Posterior vena cava (tissue), 2 donors: ENCODE data around the gene NME4. TPM values are rescaled to one million over a fixed set of nuclear protein-coding genes. Genes with fewer than 3 reads are reported as not detected.
"Not testable (repeated sequence)": the region's sequence is repeated elsewhere in the genome, so short reads cannot be mapped to it uniquely, and the experiment has no call there.

Experiments
- DNase-seq: peaks from one replicate; pipeline ENCODE4 v3.0.0-alpha.2; 2020; ENCODE audit warnings: low spot score
- intact Hi-C, 2 donors: fragments of 100-400 bp; cut with DNase I; formaldehyde crosslinking; loops; one replicate each; pipeline versions ENCODE4 v1.14.1 to v1.14.2; 2022 to 2023
- total RNA-seq, 2 donors: library from RNA; stranded (reverse); fragmentation: NEBNext Ultra II Directional; extraction: Animal tissue kit (Norgen Biotek cat#: 25700); gene quantifications; one replicate each; pipeline ENCODE4 v1.2.1, GENCODE V29; 2021
- donor health status: DM: yes; HTN: yes; CAD: no.
- donor health status: DM: yes; HTN: yes; CAD: no.

Gene NME4
- total RNA-seq, 2 donors from 2014 or later, result 70.7 to 108 TPM

DNA sequence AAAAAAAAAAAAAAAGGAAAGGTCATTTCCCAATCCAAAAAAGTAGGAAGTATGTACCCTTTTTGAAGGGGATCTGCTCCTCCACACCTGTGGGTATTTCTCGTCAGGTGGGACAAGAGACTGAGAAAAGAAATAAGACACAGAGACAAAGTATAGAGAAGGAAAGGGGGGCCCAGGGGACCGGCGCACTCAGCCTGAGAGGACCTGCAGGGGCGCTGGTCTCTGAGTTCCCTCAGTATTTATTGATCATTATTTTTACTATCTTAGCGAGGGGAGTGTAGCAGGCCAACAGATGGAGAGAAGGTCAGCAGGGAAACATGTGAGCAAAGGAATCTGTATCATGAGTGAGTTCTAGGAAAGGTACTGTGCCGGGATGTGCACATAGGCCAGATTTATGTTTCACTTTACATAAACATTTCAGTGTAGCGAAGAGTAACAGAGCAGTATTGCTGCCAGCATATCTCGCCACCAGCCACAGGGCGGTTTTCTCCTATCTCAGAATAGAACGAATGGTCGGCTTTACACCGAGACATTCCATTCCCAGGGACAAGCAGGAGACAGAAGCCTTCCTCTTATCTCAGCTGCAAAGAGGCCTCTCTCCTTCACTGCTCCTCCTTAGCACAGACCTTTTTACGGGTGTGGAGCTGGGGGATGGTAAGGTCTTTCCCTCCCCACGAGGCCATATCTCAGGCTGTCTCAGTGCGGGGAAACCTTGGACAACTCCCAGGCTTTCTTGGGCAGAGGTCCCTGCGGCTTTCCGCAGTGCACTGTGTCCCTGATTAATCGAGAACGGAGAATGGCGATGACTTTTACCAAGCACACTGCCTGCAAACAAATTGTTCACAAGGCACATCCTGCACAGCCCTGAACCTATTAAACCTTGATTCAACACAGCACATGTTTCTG lies 9.0 kb upstream of the NME4 start:
- intact Hi-C loops, result loop anchor here in 1 of 2 donors (5.0 kb wide), 1 partner anchor 259 kb away; the partner anchor contains the start of gene WDR90
- DNase-seq, result not testable (repeated sequence)

DNA sequence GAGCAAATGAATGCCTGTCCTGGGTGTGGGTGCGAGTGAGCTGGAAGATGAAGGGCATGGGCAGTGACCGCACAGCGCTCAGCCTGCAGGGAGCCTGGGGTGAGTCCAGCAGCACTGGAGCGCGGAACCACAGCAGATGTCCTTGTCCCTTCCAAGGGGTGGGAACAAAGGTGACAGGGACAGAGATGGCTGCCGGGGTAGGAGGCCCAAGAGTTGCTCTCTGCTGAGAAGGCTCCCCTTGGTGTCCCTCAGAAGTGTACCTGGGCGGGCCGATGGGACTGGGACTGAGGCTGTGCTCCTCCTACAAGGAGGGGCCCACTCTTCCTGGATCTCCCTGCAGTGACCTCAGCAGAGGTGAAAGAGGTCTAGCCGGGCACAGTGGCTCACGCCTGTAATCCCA lies 7.6 kb upstream of the NME4 start:
- intact Hi-C loops, result loop anchor here in 1 of 2 donors (5.0 kb wide), 1 partner anchor 258 kb away; the partner anchor contains the start of gene WDR90
- no peak for DNase-seq

DNA sequence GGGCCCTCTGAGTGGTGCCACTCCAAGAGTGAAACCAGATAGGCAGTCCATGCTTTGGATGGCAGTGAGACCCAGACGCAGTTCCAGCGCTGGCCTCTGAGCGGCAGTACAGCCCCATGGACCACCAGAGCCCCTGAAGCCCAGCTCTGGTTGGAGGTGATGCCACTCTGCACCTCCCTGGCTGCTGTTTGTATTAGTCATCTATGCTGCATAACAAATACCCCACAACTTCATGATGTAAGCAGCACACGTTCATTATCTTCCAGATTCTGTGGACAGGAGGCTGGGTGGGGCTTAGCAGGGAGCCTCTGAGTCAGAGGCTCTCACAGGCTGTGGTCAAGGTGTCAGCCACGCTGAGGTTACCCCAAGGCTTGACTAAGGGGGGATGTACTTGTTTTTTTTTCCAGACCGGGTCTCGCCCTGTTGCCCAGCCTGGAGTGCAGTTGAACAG lies 5.1 kb upstream of the NME4 start:
- intact Hi-C loops, result no loop called here
- peak; percentile 85 for DNase-seq

DNA sequence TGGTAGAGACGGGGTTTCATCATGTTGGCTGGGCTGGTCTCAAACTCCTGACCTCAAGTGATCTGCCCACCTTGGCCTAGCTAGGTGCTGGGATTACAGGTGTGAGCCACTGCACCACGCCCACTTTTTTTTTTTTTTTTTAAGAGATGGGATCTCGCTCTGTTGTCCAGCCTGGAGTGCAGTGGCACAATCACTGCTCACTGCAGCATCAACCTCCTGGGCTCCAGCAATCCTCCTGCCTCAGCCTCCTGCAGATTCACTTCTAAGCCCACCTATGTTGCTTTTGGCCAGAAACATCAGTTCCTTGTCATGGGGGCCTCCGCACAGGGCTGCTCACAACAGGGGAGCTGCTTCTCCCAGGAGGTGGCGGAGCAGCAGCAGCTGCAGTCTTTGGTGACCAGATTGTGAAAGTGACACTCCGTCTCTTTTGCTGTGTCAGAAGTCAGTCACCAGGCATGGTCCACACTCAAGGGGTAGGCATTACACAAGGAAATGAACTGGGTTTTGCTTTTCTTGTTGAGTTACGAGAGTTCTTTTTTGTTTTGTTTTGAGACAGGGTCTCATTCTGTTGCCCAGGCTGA lies 4.5 kb upstream of the NME4 start:
- DNase-seq, result no peak
- intact Hi-C loops, result no loop called here

DNA sequence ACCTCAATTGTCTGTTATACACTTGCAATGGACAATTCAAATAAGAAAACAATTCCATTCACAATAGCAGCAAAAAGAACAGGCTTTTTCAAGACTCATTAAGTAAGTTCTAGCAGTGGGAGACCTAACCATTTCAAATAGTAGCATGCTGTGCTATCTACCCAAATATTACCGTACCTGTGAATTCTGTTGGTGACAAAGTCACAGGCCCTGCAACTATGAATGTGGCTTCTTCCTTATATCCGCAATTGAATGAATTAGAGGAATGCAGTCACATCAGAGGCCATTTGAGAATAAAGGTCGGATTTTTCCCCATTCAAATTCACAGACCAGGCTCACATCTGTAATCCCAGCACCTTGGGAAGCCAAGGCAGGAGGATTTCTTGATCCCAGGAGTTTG lies 800 bp upstream of the NME4 start:
- intact Hi-C loops, result no loop called here
- DNase-seq, result no peak

DNA sequence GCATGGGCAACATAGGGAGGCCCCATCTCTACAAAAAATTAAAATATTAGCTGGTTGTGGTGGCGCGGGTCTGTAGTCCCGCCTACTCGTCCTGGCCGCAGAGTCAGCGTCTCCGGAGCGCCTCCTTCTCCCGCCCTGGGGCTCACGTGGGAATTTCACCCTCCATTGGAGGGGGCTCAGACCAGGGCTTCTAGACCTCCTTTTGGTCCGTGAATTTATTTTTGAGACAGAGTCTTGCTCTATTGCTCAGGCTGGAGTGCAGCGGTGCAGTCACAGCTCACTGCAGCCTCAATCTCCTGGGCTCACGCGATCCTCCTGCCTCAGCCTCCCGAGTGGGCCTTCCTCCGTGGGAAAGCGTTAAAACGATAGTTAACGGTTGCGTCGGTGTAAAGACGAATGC lies 394 bp upstream of the NME4 start:
- DNase-seq, result peak; percentile 85
- intact Hi-C loops, result no loop called here

DNA sequence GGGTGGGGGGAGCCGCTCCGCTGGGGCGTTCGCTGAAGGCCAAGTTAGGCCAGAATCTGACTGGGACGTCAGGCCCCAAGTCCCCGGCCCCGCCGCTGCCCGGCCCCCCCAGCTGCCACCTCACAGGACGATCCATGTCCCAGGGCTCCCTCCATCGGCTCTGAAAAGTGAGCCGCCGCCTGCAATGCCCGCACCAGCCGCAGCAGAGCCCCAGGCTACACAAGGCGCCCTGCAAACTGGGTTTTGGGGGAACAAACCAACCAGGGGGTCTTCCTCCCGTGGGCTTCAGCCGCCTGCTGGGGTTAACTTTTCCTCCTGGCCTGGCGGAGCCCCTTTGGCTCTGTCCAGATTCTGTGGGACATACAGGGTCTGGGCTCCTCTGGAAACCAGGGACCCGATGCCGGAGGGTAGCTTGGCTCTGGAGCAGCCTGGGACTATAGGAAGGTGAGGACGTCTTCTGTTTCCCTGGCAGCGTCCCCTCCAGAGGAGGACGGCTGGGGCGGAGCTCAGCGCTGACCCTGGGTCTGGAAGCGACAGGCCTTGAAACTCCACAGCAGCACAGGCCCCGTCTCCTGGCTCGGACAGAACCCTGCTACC lies 835 bp downstream of the NME4 start:
- intact Hi-C loops, result no loop called here
- peak; percentile 90 for DNase-seq

DNA sequence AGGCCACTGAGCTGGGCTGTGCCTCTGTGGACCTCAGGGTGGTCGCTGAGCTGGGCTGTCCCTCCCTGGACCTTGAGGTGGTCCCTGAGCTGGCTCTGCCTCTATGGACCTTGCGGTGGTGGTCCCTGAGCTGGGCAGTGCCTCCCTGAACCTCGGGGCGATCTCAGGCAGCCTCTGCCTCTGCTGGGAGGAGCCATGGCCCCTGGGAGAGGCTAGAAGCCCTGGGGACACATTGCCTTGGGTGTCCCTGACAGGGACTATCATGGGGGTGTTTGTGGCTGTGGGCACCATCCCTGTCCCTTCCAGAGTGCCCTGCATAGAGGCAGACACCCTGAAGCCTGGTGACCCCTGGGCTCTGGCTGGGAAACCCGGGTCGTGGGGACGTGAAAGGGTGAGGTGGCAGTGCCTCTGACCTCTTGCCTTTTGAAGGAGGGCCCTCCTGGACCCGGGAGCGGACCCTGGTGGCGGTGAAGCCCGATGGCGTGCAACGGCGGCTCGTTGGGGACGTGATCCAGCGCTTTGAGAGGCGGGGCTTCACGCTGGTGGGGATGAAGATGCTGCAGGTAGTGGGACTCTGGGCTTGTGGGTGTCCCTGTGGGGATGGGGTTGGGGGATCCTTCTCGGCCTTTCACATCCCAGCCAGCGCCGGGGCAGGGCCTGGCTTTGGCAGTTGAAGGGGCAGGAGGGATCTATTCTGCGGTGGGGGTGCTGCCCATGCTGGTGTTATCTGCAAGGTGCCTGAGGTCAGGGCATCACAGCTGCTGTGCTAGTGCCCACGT lies 1.8 kb downstream of the NME4 start:
- DNase-seq, result no peak
- intact Hi-C loops, result no loop called here

DNA sequence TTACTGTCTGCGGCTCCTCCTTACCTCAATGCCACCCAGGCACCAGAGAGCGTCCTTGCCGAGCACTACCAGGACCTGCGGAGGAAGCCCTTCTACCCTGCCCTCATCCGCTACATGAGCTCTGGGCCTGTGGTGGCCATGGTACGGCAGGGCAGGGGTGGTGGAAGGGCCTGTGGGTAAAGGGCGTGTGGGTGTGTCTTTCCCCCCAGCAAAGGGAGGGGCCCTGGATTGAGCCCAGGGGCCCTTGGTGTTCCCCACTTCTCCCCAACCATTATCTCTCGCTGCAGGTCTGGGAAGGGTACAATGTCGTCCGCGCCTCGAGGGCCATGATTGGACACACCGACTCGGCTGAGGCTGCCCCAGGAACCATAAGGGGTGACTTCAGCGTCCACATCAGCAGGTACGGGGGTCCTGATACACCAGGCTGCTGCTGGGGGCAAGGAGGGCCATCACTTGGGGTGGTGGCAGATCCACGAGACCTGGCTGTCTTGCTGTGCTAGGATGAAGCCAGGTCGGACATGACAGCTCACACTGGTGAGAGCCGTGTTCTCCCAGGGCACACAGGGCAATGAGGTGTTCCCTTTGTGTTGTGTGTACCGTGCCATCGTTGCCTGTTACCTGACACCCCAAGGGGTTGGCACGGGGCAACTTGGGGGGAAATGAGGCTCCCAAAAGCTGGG lies 2.5 kb downstream of the NME4 start:
- intact Hi-C loops, result no loop called here
- DNase-seq, result no peak

DNA sequence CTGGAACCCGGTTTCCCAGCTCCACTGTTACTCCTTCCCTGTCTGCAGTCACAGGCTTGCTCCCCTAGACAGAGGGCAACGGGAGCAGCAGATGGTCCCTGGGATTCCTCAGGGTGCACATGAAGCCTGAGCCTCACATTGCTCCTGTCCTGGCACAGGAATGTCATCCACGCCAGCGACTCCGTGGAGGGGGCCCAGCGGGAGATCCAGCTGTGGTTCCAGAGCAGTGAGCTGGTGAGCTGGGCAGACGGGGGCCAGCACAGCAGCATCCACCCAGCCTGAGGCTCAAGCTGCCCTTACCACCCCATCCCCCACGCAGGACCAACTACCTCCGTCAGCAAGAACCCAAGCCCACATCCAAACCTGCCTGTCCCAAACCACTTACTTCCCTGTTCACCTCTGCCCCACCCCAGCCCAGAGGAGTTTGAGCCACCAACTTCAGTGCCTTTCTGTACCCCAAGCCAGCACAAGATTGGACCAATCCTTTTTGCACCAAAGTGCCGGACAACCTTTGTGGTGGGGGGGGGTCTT lies 3.1 kb downstream of the NME4 start:
- intact Hi-C loops, result no loop called here
- DNase-seq, result no peak

DNA sequence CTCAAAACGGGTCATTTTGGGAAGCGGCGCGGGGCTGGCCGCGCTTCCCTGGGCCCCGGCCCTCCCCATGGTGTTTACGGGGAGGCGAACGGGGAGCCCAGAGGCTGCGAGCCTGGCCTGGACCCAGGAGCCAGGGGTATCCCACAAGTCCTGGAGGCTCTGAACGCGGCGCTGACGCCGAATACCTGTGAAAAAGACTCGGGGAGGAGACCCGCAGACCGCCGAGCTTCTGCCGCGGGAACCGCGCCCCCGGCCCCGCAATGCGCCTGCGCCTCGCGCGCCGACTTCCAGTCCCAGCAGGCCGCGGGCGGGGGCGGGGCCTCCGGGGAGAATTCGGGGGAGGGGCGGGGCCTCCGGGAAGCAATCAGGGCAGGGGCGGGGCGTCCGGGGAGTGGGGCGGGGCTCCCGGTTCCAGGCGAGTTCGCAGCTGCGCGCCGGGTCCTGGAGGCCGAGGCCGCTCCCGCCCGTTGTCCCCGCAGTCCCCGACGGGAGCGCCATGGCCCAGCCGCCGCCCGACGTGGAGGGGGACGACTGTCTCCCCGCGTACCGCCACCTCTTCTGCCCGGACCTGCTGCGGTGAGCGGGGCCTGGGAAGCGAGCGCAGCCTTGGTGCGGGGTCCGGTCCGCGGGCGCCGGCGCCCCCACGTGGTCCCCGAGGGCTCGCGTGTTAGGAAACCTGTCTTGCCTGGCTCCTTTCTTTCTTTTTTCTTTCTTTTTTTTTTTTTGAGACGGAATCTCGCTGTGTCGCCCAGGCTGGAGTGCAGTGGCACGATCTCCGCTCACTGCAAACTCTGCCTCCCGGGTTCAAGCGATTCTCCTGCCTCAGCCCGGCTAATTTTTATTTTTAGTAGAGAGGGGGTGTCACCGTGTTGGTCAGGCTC lies 4.7 kb downstream of the NME4 start, which contains the start of gene DECR2:
Gene DECR2, plus strand, starts transcription at position 418 of the 881 bp plus-strand sequence. Its CDS starts 79 bp downstream, at position 497.
- intact Hi-C loops, result no loop called here

DNA sequence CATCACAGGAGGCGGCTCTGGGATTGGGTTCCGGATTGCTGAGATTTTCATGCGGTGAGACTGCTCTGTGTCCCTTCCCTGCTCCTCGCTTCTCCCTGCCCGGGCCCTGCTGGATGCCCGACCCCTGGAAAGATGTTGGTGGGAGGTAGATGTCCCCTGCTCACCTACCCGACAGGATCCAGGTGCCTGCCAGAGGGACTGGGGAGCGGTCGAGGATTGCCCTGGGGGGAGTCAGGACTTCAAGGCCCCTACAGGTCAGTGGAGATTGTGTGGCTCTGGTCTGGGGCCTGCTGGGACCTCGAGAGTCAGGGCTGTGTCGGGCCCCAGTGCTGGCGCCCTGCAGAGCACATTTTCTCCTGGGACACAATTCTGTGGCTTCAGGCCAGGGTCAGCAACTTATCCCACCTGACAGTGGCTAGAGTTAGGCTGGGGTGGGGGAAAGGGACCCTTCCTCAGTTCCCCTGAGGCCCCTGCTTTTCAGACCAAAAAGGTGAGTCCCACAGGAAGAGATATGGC lies 8.0 kb downstream of the NME4 start:
- no peak for DNase-seq
- intact Hi-C loops, result no loop called here

More for the DNA sequence above, 4.7 kb downstream of the NME4 start, which contains the start of gene DECR2:
- DNase-seq, result peak; percentile 99

DNA sequence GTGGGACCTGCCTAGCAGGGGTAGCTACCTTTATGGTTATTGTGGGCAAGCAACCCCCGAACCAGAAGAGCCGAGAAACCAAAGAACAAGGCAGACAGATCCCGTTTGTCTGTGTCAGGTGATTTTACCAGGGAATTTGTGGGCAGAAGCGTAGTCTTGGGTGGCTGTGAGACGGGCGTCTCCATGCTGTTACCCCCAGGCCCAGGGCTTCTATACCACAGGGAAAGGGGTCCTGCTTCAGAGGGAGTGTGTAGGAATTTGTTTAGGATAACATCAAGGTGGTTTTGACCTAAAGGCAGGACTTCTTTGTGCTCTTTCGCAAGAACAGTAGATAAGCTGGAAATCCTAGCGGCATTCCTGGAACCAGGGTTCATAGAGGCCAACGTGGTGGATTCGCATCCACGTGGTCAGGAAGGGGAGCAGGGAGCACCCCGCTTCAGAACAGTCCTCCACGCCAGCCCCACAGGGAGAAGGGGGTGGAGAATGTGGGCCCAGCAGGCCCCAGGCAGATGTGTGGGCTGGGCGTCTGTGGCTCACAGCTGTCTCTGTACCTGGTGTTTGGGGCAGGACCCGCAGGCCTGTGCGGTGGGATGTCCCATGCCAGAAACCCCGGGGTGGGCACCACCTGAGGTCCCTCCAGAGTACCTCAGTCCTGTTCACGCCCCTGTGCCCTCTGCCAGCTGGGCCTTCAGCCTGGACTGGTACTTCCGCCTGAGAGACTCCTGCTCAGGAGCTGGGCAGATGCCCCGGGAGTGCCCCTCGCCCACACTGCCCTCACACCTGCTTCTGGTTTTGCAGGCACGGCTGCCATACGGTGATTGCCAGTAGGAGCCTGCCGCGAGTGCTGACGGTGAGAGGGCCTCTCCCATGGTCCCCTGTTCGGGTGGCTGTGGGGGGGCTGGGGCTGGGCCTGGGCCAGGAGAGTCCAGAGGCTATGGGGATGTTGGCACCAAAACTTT lies 8.8 kb downstream of the NME4 start:
- intact Hi-C loops, result no loop called here

DNA sequence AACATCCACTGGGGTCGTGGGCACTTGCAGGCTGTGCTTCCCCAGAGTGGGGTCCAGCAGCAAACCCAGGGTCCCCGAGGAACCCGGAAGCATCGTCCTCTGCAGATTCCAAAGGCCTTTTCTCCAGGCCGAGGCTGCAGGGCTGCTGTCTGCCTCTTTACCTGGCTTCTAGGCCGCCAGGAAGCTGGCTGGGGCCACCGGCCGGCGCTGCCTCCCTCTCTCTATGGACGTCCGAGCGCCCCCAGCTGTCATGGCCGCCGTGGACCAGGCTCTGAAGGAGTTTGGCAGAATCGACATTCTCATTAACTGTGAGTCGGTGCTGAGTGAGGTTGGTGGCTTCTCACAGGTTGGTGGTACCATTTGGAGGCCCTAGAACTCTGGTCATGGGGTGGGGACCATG lies 10.3 kb downstream of the NME4 start:
- intact Hi-C loops, result loop anchor here in 1 of 2 donors (1.0 kb wide), 1 partner anchor 30 kb away; no protein-coding TSS in a partner anchor
- DNase-seq, result no peak

More for the DNA sequence above, 8.8 kb downstream of the NME4 start:
- no peak for DNase-seq

DNA sequence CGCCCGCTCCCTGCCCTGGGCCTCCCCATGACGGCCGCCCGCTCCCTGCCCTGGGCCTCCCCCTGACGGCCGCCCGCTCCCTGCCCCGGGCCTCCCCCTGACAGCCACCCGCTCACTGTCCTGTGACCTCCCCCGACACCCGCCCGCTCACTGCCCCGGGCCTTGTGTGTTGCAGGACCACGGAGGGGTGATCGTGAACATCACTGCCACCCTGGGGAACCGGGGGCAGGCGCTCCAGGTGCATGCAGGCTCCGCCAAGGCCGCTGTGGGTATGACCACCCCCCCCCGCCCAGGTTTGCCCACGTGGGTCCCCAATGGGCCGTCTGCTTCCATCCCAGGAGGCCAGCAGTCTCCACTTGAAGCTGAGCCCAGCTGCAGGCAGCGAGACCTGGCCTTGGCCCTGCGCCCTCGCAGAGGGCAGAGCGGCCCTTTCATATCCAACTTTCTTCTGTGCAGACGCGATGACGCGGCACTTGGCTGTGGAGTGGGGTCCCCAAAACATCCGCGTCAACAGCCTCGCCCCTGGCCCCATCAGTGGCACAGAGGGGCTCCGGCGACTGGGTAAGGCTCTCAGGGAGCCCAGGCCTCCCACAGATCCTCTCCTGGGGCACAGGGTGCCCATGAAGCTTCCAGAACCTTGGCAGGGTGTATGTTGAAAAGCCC lies 13.6 kb downstream of the NME4 start:
- intact Hi-C loops, result no loop called here
- DNase-seq, result no peak
